DOHH2 (cell line): ENCODE results near the gene TMEM231.
A peak's percentile ranks its signal among the peaks of the same experiment; 100 is the strongest.

Experiments
- H3F3A ChIP-seq: fragments of 200-600 bp; sonication (generic), shearing (Covaris generic); 2 replicates; pipeline ENCODE4 v1.6.0; 2016; ENCODE audit warnings: antibody characterized with exemption, mild to moderate bottlenecking; ENCODE audit not compliant: control insufficient read depth, insufficient read depth
- H3K27ac ChIP-seq: fragments of 200-600 bp; sonication (generic); 2 replicates; pipeline ENCODE4 v1.5.1; 2014; ENCODE audit warnings: low read depth, mild to moderate bottlenecking, low read length, moderate library complexity
- H3K27me3 ChIP-seq: fragments of 200-600 bp; sonication (generic); 2 replicates; pipeline ENCODE4 v1.6.1; 2014; ENCODE audit warnings: mild to moderate bottlenecking, low read length, mixed read lengths; ENCODE audit not compliant: control insufficient read depth
- H3K36me3 ChIP-seq: fragments of 200-600 bp; sonication (generic); 2 replicates; pipeline ENCODE4 v1.6.1; 2014; ENCODE audit warnings: mild to moderate bottlenecking, low read length, moderate library complexity, mixed read lengths; ENCODE audit not compliant: control insufficient read depth
- H3K4me1 ChIP-seq: fragments of 200-600 bp; sonication (generic); 2 replicates; pipeline ENCODE4 v1.6.1; 2014; ENCODE audit warnings: mild to moderate bottlenecking, low read length, mixed read lengths; ENCODE audit not compliant: control insufficient read depth
- H3K4me2 ChIP-seq: fragments of 200-600 bp; sonication (generic); 2 replicates; pipeline ENCODE4 v1.6.0; 2014; ENCODE audit warnings: mild to moderate bottlenecking, low read length, moderate library complexity
- H3K4me3 ChIP-seq: fragments of 200-600 bp; sonication (generic); 2 replicates; pipeline ENCODE4 v1.5.1; 2014; ENCODE audit warnings: mild to moderate bottlenecking, low read length, mixed read lengths
- H3K79me2 ChIP-seq: fragments of 200-600 bp; sonication (generic); 2 replicates; pipeline ENCODE4 v1.6.1; 2014; ENCODE audit warnings: mild to moderate bottlenecking, low read length, mixed read lengths; ENCODE audit not compliant: control insufficient read depth
- H3K9me2 ChIP-seq: fragments of 200-600 bp; sonication (generic); replicated peaks from 2 replicates; pipeline ENCODE4 v1.6.1; 2014; ENCODE audit warnings: mild to moderate bottlenecking, low read length, mixed read lengths; ENCODE audit not compliant: control insufficient read depth
- H3K9me3 ChIP-seq: fragments of 200-600 bp; sonication (generic); 2 replicates; pipeline ENCODE4 v1.6.1; 2014; ENCODE audit warnings: antibody characterized with exemption, low read length, mixed read lengths; ENCODE audit not compliant: control insufficient read depth, insufficient read depth
- H4K20me1 ChIP-seq: fragments of 200-600 bp; sonication (generic); 2 replicates; pipeline ENCODE4 v1.6.0; 2014; ENCODE audit warnings: low read depth, mild to moderate bottlenecking, antibody characterized with exemption, low read length, moderate library complexity; ENCODE audit not compliant: control insufficient read depth, insufficient read depth
- CTCF ChIP-seq: fragments of 200-600 bp; sonication (generic); IDR thresholded peaks from one replicate; pipeline ENCODE4 v1.5.1; 2014; ENCODE audit warnings: antibody characterized with exemption, mild to moderate bottlenecking, low read depth, low read length; ENCODE audit not compliant: poor library complexity, severe bottlenecking
- EZH2phosphoT487 ChIP-seq: fragments of 200-600 bp; sonication (generic); IDR thresholded peaks from 2 replicates; pipeline ENCODE4 v1.6.1; 2017; ENCODE audit warnings: borderline replicate concordance, mild to moderate bottlenecking, antibody characterized with exemption, low read length, moderate library complexity, mixed read lengths

The TMEM231 gene

GRCh38 chr16:75497558-75497957 lies 58.5 kb downstream of the TMEM231 start:
- Histone ChIP-seq H3K36me3 (no peaks in the 10 kb centered on the region), H4K20me1 (no peaks in the 10 kb centered on the region), H3K4me1 (no peaks in the 10 kb centered on the region), H3K9me2 (no peaks in the 10 kb centered on the region), H3K79me2 (no peaks in the 10 kb centered on the region), H3K27me3 (peaks cover 10% of the 10 kb centered on the region; the same call in 1 of the 2 replicates), H3K4me3 (no peak overlapping the region), H3K27ac (no peak overlapping the region), H3K4me2 (no peak overlapping the region), H3F3A (no peaks in the 10 kb centered on the region), H3K9me3 (no peaks in the 10 kb centered on the region)
- TF ChIP-seq CTCF = no peak
- no peak for TF ChIP-seq EZH2phosphoT487

DNA sequence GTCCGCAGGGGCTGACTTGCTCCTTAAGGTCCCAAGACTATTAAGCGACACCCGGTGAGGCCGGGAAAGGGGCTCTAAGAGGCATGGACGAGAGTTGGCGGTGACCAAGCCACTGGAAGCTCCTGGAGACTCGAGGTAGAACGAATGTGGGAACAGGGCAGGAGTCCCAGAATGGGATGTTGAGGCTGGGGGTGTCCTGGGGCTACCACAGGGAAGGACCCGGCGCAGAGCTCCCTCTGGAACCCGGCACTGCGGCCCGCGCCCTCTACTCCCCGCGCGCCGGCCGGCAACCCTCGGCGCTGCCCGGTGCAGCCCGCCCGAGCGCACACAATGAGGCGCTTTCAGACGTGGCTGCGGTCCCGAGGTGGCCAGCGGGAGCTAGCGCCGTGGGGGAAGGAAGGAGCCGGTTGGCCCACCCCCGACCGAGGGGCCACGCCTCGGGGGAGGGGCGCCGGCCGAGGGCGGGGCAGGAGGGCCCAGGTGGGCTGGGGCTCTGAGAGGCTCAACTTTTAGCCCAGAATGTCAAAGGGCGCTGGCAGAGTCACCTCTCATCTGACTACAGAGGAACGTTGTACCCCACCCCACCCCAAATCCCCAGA lies 60.9 kb downstream of the TMEM231 start, which contains the start of gene CHST6:
Gene CHST6, minus strand, starts transcription at position 366 of the 599 bp plus-strand sequence. CDS start 15,613 bp downstream, outside the sequence.
- no peaks in the 10 kb centered on the region for H3K9me2 ChIP-seq
- no peak for TF ChIP-seq EZH2phosphoT487
- TF ChIP-seq CTCF = no peak
- peaks cover 10% of the 10 kb centered on the region; the same call in 1 of the 2 replicates for H3K27me3 ChIP-seq
- 0 out of 2 replicates have a peak, but pooled peaks cover 3% of the 10 kb centered on the region for H3F3A ChIP-seq
- no peaks in the 10 kb centered on the region for H3K9me3 ChIP-seq
- no peak within 1 kb of the TSS for H3K27ac ChIP-seq
- no peaks in the 10 kb centered on the region for H3K36me3 ChIP-seq
- peaks cover 3% of the 10 kb centered on the region; the same call in 1 of the 2 replicates for H3K4me1 ChIP-seq
- H4K20me1 ChIP-seq = no peaks in the 10 kb centered on the region
- no peak within 1 kb of the TSS for H3K4me3 ChIP-seq
- peak within 1 kb of the TSS; percentile 21; the same call in 1 of the 2 replicates for H3K4me2 ChIP-seq
- no peaks in the 10 kb centered on the region for H3K79me2 ChIP-seq

- Histone ChIP-seq H3K4me1 (peaks cover 3% of the 10 kb centered on the region; the same call in 1 of the 2 replicates), H3K9me2 (no peaks in the 10 kb centered on the region), H3K79me2 (no peaks in the 10 kb centered on the region), H3F3A (0 out of 2 replicates have a peak, but pooled peaks cover 3% of the 10 kb centered on the region), H3K4me2 (no peak overlapping the region), H3K27me3 (peaks cover 10% of the 10 kb centered on the region; the same call in 1 of the 2 replicates), H3K36me3 (no peaks in the 10 kb centered on the region), H3K4me3 (no peak overlapping the region), H4K20me1 (no peaks in the 10 kb centered on the region), H3K27ac (no peak overlapping the region), H3K9me3 (no peaks in the 10 kb centered on the region)
- TF ChIP-seq EZH2phosphoT487 = no peak
- no peak for TF ChIP-seq CTCF
Observed at GRCh38 chr16:75494661-75495075, 61.4 kb downstream of the TMEM231 start.
